Loucy (cell line): ENCODE measurements around the gene HNRNPU.

Source experiments
- CTCF ChIP-seq: fragments of 200-600 bp; sonication (generic); conservative IDR thresholded peaks from 2 replicates; pipeline ENCODE4 v1.5.1; 2014; ENCODE audit warnings: mild to moderate bottlenecking, antibody characterized with exemption, low read length
- EZH2phosphoT487 ChIP-seq: fragments of 200-600 bp; IDR thresholded peaks from 2 replicates; pipeline ENCODE4 v1.6.1; 2018; ENCODE audit warnings: antibody characterized with exemption, mild to moderate bottlenecking, moderate library complexity, borderline replicate concordance

DNA sequence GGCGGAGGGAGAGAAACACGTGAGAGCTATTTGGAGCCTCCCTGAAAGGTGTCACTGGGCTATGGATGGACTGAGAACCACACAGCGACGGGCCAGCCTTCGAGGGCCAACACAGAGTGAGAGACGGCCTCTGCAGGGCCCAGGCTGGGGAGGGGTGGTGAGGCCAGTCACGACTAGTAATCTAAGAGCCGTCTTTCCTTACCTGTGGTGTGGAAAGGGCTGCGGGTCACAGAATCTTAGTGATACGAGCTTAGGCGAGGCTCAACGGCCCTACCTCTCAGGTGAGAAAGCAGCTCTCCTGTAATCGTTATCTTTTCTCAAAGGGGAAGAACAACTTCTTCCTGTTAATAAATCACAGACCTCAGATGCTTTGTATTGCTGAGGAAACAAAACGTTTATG is 62.3 kb downstream of the HNRNPU start:
- TF ChIP-seq CTCF (no peak), EZH2phosphoT487 (no peak)
